OCI-M1 (cell line): ENCODE data around the gene KRTAP10-9.
"Not testable (repeated sequence)": the region's sequence is repeated elsewhere in the genome, so short reads cannot be mapped to it uniquely, and the experiment has no call there.

Source experiments
- DNase-seq: peaks from one replicate; lab custom pipeline; 2025; lab: John Stamatoyannopoulos, UW

Gene KRTAP10-9

GRCh38 chr21:44640761-44641160 lies 13.9 kb downstream of the KRTAP10-9 start:
- no peak for DNase-seq

GRCh38 chr21:44643741-44644310 lies 16.9 kb downstream of the KRTAP10-9 start:
- DNase-seq, result no peak

- no peak for DNase-seq
Measured at GRCh38 chr21:44644878-44645277, 18.0 kb downstream of the KRTAP10-9 start.

- not testable (repeated sequence) for DNase-seq
Measured at GRCh38 chr21:44646366-44647221, 19.7 kb downstream of the KRTAP10-9 start, which contains the start of gene KRTAP10-11. Gene KRTAP10-11, plus strand, starts transcription at chr21:44646414. Its CDS starts 45 bp downstream, at chr21:44646459.

GRCh38 chr21:44647222-44647552 lies 20.3 kb downstream of the KRTAP10-9 start:
- DNase-seq, result no peak

GRCh38 chr21:44648557-44649311 lies 21.8 kb downstream of the KRTAP10-9 start:
- DNase-seq, result no peak

- DNase-seq, result no peak
Measured at GRCh38 chr21:44649521-44650100, 22.7 kb downstream of the KRTAP10-9 start.

- DNase-seq, result no peak
Measured at GRCh38 chr21:44650265-44650972, 23.5 kb downstream of the KRTAP10-9 start.

GRCh38 chr21:44650973-44651675 lies 24.2 kb downstream of the KRTAP10-9 start:
- DNase-seq, result no peak

GRCh38 chr21:44653123-44653522 lies 26.2 kb downstream of the KRTAP10-9 start:
- DNase-seq, result no peak

- no peak for DNase-seq
Measured at GRCh38 chr21:44653656-44654575, 27.0 kb downstream of the KRTAP10-9 start.

GRCh38 chr21:44654576-44655175 lies 27.8 kb downstream of the KRTAP10-9 start, which contains the start of gene KRTAP12-4:
Gene KRTAP12-4, minus strand, starts transcription at chr21:44654659. Its CDS starts 45 bp downstream, at chr21:44654614.
- no peak for DNase-seq

- DNase-seq, result no peak
Measured at GRCh38 chr21:44656868-44657267, 30.0 kb downstream of the KRTAP10-9 start.

- DNase-seq, result no peak
Measured at GRCh38 chr21:44657635-44658540, 31.0 kb downstream of the KRTAP10-9 start, which contains the start of gene KRTAP12-3. Gene KRTAP12-3, plus strand, starts transcription at chr21:44657932. Its CDS starts 48 bp downstream, at chr21:44657980.

GRCh38 chr21:44658541-44658910 lies 31.6 kb downstream of the KRTAP10-9 start:
- DNase-seq, result no peak

- DNase-seq, result no peak
Measured at GRCh38 chr21:44658913-44659595, 32.2 kb downstream of the KRTAP10-9 start.

- DNase-seq, result not testable (repeated sequence)
Measured at GRCh38 chr21:44661567-44661966, 34.7 kb downstream of the KRTAP10-9 start.

GRCh38 chr21:44664691-44665090 lies 37.8 kb downstream of the KRTAP10-9 start:
- no peak for DNase-seq
